ENCODE results near the gene LOC128125822.
"Not testable (repeated sequence)": the region's sequence is repeated elsewhere in the genome, so short reads cannot be mapped to it uniquely, and the experiment has no call there.

Gene LOC128125822

GRCh38 chr6:63572044-63572746, at the start of gene LOC128125822, which contains the start of gene PTP4A1:
Gene LOC128125822, plus strand, starts transcription at chr6:63572480.
Gene PTP4A1, plus strand, starts transcription at chr6:63572480. Its CDS starts 4,401 bp downstream, at chr6:63576881.
- DNase-seq, result peak; percentile 93

- not testable (repeated sequence) for DNase-seq
Measured at GRCh38 chr6:63522911-63523287, 49.4 kb upstream of the LOC128125822 start.

GRCh38 chr6:63523630-63524029, 48.6 kb upstream of the LOC128125822 start:
- DNase-seq, result no peak

GRCh38 chr6:63525186-63525878, 46.9 kb upstream of the LOC128125822 start:
- DNase-seq, result no peak

GRCh38 chr6:63526931-63527330, 45.3 kb upstream of the LOC128125822 start:
- DNase-seq, result no peak

- DNase-seq, result no peak
Measured at GRCh38 chr6:63527658-63528514, 44.4 kb upstream of the LOC128125822 start.

GRCh38 chr6:63529498-63529897, 42.8 kb upstream of the LOC128125822 start:
- no peak for DNase-seq

GRCh38 chr6:63530182-63530581, 42.1 kb upstream of the LOC128125822 start:
- DNase-seq, result no peak

GRCh38 chr6:63530991-63531390, 41.3 kb upstream of the LOC128125822 start:
- DNase-seq, result no peak

- no peak for DNase-seq
Measured at GRCh38 chr6:63533026-63533425, 39.3 kb upstream of the LOC128125822 start.

- no peak for DNase-seq
Measured at GRCh38 chr6:63533952-63534351, 38.3 kb upstream of the LOC128125822 start.

GRCh38 chr6:63537201-63537958, 34.9 kb upstream of the LOC128125822 start:
- no peak for DNase-seq

- DNase-seq, result no peak
Measured at GRCh38 chr6:63537959-63538300, 34.4 kb upstream of the LOC128125822 start.

- DNase-seq, result no peak
Measured at GRCh38 chr6:63538550-63538949, 33.7 kb upstream of the LOC128125822 start.

GRCh38 chr6:63543001-63543400, 29.3 kb upstream of the LOC128125822 start:
- no peak for DNase-seq

GRCh38 chr6:63543982-63544381, 28.3 kb upstream of the LOC128125822 start:
- DNase-seq, result no peak

- DNase-seq, result no peak
Measured at GRCh38 chr6:63546236-63546635, 26.0 kb upstream of the LOC128125822 start.

- DNase-seq, result no peak
Measured at GRCh38 chr6:63546697-63547096, 25.6 kb upstream of the LOC128125822 start.

GRCh38 chr6:63549076-63549475, 23.2 kb upstream of the LOC128125822 start:
- DNase-seq, result no peak

- no peak for DNase-seq
Measured at GRCh38 chr6:63553208-63553607, 19.1 kb upstream of the LOC128125822 start.

GRCh38 chr6:63553900-63554299, 18.4 kb upstream of the LOC128125822 start:
- no peak for DNase-seq

- DNase-seq, result no peak
Measured at GRCh38 chr6:63554782-63555181, 17.5 kb upstream of the LOC128125822 start.

- no peak for DNase-seq
Measured at GRCh38 chr6:63556369-63556768, 15.9 kb upstream of the LOC128125822 start.
